Neural cell (in vitro differentiated cells): Measurements from ENCODE around the gene TAF3. TPM values are rescaled to one million over a fixed set of nuclear protein-coding genes. Genes with fewer than 3 reads are reported as not detected.

Experiments used
- H2AFZ ChIP-seq: fragments of 200-600, 300-800 bp; sonication (generic), shearing (Covaris generic); 2 replicates; pipeline ENCODE4 v1.6.0; 2014; ENCODE audit warnings: low read depth, mild to moderate bottlenecking, antibody characterized with exemption, low read length, moderate library complexity
- H3F3A ChIP-seq: fragments of 200-600 bp; shearing (Covaris generic); 2 replicates; pipeline ENCODE4 v1.6.1; 2016; ENCODE audit warnings: mild to moderate bottlenecking, moderate library complexity, mixed read lengths, antibody characterized with exemption, low read length; ENCODE audit not compliant: insufficient read depth, poor library complexity, severe bottlenecking
- H3K27ac ChIP-seq: fragments of 200-600, 300-800 bp; sonication (generic), shearing (Covaris generic); 2 replicates; pipeline ENCODE4 v1.5.1; 2014; ENCODE audit warnings: mild to moderate bottlenecking, low read length, moderate library complexity
- H3K27me3 ChIP-seq: fragments of 300-800, 200-600 bp; sonication (generic), shearing (Covaris generic); 2 replicates; pipeline ENCODE4 v1.6.0; 2014; ENCODE audit warnings: mild to moderate bottlenecking, low read depth, low read length, moderate library complexity; ENCODE audit not compliant: insufficient read depth
- H3K36me3 ChIP-seq: fragments of 300-800, 200-600 bp; sonication (generic), shearing (Covaris generic); 2 replicates; pipeline ENCODE4 v1.5.1; 2014; ENCODE audit warnings: mild to moderate bottlenecking, antibody characterized with exemption, low read length, moderate library complexity; ENCODE audit not compliant: insufficient read depth
- H3K4me2 ChIP-seq: fragments of 300-800, 200-600 bp; sonication (generic), shearing (Covaris generic); 2 replicates; pipeline ENCODE4 v1.6.0; 2014; ENCODE audit warnings: mild to moderate bottlenecking, low read length
- H3K4me3 ChIP-seq: fragments of 300-800, 200-600 bp; sonication (generic), shearing (Covaris generic); 2 replicates; pipeline ENCODE4 v1.5.1; 2014; ENCODE audit warnings: mild to moderate bottlenecking, low read length, moderate library complexity
- H3K79me2 ChIP-seq: fragments of 200-600 bp; shearing (Covaris generic); replicated peaks from 2 replicates; pipeline ENCODE4 v1.6.0; 2014; ENCODE audit warnings: mild to moderate bottlenecking, low read length, moderate library complexity; ENCODE audit not compliant: insufficient read depth
- H3K9ac ChIP-seq: fragments of 300-800, 200-600 bp; sonication (generic), shearing (Covaris generic); 2 replicates; pipeline ENCODE4 v1.6.1; 2016; ENCODE audit warnings: mild to moderate bottlenecking, low read length, mixed read lengths
- H3K9me2 ChIP-seq: fragments of 200-600 bp; shearing (Covaris generic); 2 replicates; pipeline ENCODE4 v1.6.1; 2016; ENCODE audit warnings: mild to moderate bottlenecking, low read length, mixed read lengths; ENCODE audit not compliant: insufficient read depth
- H3K9me3 ChIP-seq: fragments of 200-600, 300-800 bp; sonication (generic), shearing (Covaris generic); 2 replicates; pipeline ENCODE4 v1.6.1; 2016; ENCODE audit warnings: mild to moderate bottlenecking, mixed run types, low read length, moderate library complexity, mixed read lengths
- H4K20me1 ChIP-seq: fragments of 200-600 bp; shearing (Covaris generic); 2 replicates; pipeline ENCODE4 v1.6.1; 2016; ENCODE audit warnings: mild to moderate bottlenecking, mixed run types; ENCODE audit not compliant: insufficient read depth
- CTCF ChIP-seq: fragments of 450-650 bp; IDR thresholded peaks from 2 replicates; pipeline ENCODE4 v1.5.1; 2014; ENCODE audit warnings: antibody characterized with exemption, mild to moderate bottlenecking, moderate library complexity; ENCODE audit not compliant: poor library complexity, severe bottlenecking
- EP300 ChIP-seq: fragments of 450-650 bp; conservative IDR thresholded peaks from 2 replicates; pipeline ENCODE4 v1.6.1; 2014; ENCODE audit warnings: antibody characterized with exemption, mild to moderate bottlenecking, moderate library complexity; ENCODE audit not compliant: poor library complexity, severe bottlenecking
- EZH2 ChIP-seq: fragments of 200-600, 300-800 bp; shearing (Covaris generic), sonication (generic); IDR thresholded peaks from 2 replicates; pipeline ENCODE4 v1.6.1; 2014; ENCODE audit warnings: antibody characterized with exemption, low read length, borderline replicate concordance, mild to moderate bottlenecking; ENCODE audit not compliant: insufficient read depth, poor library complexity, severe bottlenecking
- MXI1 ChIP-seq: fragments of 450-650 bp; conservative IDR thresholded peaks from 2 replicates; pipeline ENCODE4 v1.6.1; 2014; ENCODE audit warnings: antibody characterized with exemption, mild to moderate bottlenecking; ENCODE audit not compliant: poor library complexity, severe bottlenecking
- POLR2AphosphoS5 ChIP-seq: IDR thresholded peaks from 2 replicates; pipeline ENCODE4 v1.6.1; 2012
- RAD21 ChIP-seq: fragments of 450-650 bp; conservative IDR thresholded peaks from 2 replicates; pipeline ENCODE4 v1.6.1; 2014; ENCODE audit warnings: antibody characterized with exemption, mild to moderate bottlenecking, moderate library complexity
- REST ChIP-seq: IDR thresholded peaks from 2 replicates; pipeline ENCODE4 v1.6.1; 2012; ENCODE audit warnings: borderline replicate concordance
- SMC3 ChIP-seq: fragments of 450-650 bp; conservative IDR thresholded peaks from 2 replicates; pipeline ENCODE4 v1.6.1; 2014; ENCODE audit warnings: antibody characterized with exemption, mild to moderate bottlenecking, moderate library complexity; ENCODE audit not compliant: poor library complexity
- TAF1 ChIP-seq: IDR thresholded peaks from 2 replicates; pipeline ENCODE4 v1.6.1; 2012; ENCODE audit warnings: low read depth
- polyA plus RNA-seq: library from polyadenylated mRNA; depleted of rRNA; stranded (reverse); fragments of >200 nt; gene quantifications from 2 replicates; pipeline ENCODE4 v1.2.3, GENCODE V29; 2014

The TAF3 gene
- polyA plus RNA-seq, 1 donor from 2014 or later = 2.0 TPM

GRCh38 chr10:7872041-7872442 is 53.7 kb downstream of the TAF3 start:
- no peaks in the 10 kb centered on the region for H3K27me3 ChIP-seq
- H3K4me2 ChIP-seq = no peak overlapping the region
- TF ChIP-seq CTCF (peak; percentile 81), RAD21 (peak; percentile 88), SMC3 (peak; percentile 86), TAF1 (no peak), EZH2 (no peak), MXI1 (no peak), REST (no peak), EP300 (no peak), POLR2AphosphoS5 (no peak)
- H3K4me3 ChIP-seq = no peak overlapping the region
- H3K36me3 ChIP-seq = no peaks in the 10 kb centered on the region
- no peaks in the 10 kb centered on the region for H3K9me3 ChIP-seq
- H3K9ac ChIP-seq = no peak overlapping the region
- no peaks in the 10 kb centered on the region for H3F3A ChIP-seq
- H3K9me2 ChIP-seq = no peaks in the 10 kb centered on the region
- H4K20me1 ChIP-seq = no peaks in the 10 kb centered on the region
- no peak overlapping the region for H3K27ac ChIP-seq
- H3K79me2 ChIP-seq = no peaks in the 10 kb centered on the region
- H2AFZ ChIP-seq = no peak overlapping the region

- H4K20me1 ChIP-seq = no peaks in the 10 kb centered on the region
- no peak overlapping the region for H3K4me2 ChIP-seq
Observed at GRCh38 chr10:7874864-7875263, 56.6 kb downstream of the TAF3 start.

More at GRCh38 chr10:7874864-7875263, 56.6 kb downstream of the TAF3 start:
- H3K27ac ChIP-seq = no peak overlapping the region
- H3K36me3 ChIP-seq = no peaks in the 10 kb centered on the region
- no peaks in the 10 kb centered on the region for H3K9me2 ChIP-seq
- H3K27me3 ChIP-seq = no peaks in the 10 kb centered on the region
- H3F3A ChIP-seq = no peaks in the 10 kb centered on the region
- H3K4me3 ChIP-seq = no peak overlapping the region
- no peaks in the 10 kb centered on the region for H3K79me2 ChIP-seq
- TF ChIP-seq POLR2AphosphoS5 = no peak
- TF ChIP-seq RAD21 = no peak
- TF ChIP-seq EZH2 = no peak
- no peak overlapping the region for H3K9ac ChIP-seq
- H2AFZ ChIP-seq = no peak overlapping the region
- H3K9me3 ChIP-seq = no peaks in the 10 kb centered on the region
